HL-60 (cell line): Measurements from ENCODE around the gene CRMP1.

Source experiments
- TF ChIP-seq, protein P1 (sequence below): IDR thresholded peaks from one replicate; pipeline ENCODE4 v1.5.1; 2011; ENCODE audit warnings: low read length, control low read depth, inconsistent platforms; ENCODE audit not compliant: insufficient read depth
- TF ChIP-seq, protein P2 (sequence below): IDR thresholded peaks from 2 replicates; pipeline ENCODE4 v1.6.1; 2012; ENCODE audit warnings: low read depth; ENCODE audit not compliant: insufficient replicate concordance

DNA sequence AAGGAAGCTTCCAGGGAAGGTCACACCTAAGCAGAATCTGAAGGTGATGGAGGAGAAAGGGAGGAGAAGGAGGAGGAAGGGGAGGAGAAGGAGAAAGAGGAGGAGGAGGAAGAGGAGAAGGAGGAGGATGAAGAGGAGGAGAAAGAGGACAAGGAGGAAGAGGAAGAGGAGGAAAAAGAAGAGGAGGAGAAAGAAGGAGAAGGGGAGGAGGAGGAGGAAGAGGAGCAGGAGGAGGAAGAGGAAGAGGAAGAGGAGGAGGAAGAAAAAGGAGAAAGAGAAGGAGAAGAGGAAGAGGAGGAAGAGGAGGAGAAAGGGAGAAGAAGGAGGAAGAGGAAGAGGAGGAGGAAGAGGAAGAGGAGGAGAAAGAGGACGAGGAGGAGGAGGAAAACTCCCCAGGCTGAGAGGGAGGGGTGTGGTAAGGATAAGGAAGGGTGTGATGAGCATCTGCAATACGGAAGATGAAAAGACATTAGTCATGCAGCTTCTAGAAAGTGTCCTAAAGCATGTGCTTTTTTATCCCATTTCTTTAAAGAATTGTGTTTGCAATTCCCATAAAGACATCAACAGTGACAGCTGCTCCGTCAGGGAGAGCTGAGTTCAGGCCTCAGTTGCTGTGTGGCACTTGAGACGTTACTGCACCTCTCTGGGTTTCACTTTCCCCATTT lies 41.1 kb downstream of the CRMP1 start:
- TF ChIP-seq, protein P1, sequence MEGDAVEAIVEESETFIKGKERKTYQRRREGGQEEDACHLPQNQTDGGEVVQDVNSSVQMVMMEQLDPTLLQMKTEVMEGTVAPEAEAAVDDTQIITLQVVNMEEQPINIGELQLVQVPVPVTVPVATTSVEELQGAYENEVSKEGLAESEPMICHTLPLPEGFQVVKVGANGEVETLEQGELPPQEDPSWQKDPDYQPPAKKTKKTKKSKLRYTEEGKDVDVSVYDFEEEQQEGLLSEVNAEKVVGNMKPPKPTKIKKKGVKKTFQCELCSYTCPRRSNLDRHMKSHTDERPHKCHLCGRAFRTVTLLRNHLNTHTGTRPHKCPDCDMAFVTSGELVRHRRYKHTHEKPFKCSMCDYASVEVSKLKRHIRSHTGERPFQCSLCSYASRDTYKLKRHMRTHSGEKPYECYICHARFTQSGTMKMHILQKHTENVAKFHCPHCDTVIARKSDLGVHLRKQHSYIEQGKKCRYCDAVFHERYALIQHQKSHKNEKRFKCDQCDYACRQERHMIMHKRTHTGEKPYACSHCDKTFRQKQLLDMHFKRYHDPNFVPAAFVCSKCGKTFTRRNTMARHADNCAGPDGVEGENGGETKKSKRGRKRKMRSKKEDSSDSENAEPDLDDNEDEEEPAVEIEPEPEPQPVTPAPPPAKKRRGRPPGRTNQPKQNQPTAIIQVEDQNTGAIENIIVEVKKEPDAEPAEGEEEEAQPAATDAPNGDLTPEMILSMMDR = no peak
- TF ChIP-seq, protein P2, sequence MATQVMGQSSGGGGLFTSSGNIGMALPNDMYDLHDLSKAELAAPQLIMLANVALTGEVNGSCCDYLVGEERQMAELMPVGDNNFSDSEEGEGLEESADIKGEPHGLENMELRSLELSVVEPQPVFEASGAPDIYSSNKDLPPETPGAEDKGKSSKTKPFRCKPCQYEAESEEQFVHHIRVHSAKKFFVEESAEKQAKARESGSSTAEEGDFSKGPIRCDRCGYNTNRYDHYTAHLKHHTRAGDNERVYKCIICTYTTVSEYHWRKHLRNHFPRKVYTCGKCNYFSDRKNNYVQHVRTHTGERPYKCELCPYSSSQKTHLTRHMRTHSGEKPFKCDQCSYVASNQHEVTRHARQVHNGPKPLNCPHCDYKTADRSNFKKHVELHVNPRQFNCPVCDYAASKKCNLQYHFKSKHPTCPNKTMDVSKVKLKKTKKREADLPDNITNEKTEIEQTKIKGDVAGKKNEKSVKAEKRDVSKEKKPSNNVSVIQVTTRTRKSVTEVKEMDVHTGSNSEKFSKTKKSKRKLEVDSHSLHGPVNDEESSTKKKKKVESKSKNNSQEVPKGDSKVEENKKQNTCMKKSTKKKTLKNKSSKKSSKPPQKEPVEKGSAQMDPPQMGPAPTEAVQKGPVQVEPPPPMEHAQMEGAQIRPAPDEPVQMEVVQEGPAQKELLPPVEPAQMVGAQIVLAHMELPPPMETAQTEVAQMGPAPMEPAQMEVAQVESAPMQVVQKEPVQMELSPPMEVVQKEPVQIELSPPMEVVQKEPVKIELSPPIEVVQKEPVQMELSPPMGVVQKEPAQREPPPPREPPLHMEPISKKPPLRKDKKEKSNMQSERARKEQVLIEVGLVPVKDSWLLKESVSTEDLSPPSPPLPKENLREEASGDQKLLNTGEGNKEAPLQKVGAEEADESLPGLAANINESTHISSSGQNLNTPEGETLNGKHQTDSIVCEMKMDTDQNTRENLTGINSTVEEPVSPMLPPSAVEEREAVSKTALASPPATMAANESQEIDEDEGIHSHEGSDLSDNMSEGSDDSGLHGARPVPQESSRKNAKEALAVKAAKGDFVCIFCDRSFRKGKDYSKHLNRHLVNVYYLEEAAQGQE = no peak
